HL-60 (cell line): ENCODE results near the gene DAPK1.

Source experiments
- DNase-seq, 2 experiments: peaks; one replicate each; pipeline ENCODE4 v3.0.0-alpha.2; 2010 to 2020; ENCODE audit warnings: low read depth in 1 of 2, low spot score in 1 of 2
- H3K27ac ChIP-seq: fragments of 250-450 bp; sonication (Bioruptor Pico); replicated peaks from 2 replicates; pipeline ENCODE4 v1.5.1; 2020; ENCODE audit warnings: mild to moderate bottlenecking, moderate library complexity
- H3K27me3 ChIP-seq: fragments of 250-450 bp; sonication (Bioruptor Pico); 2 replicates; pipeline ENCODE4 v1.5.1; 2021; ENCODE audit warnings: mild to moderate bottlenecking, moderate library complexity; ENCODE audit not compliant: insufficient read depth, poor library complexity, severe bottlenecking
- H3K4me3 ChIP-seq: replicated peaks from 2 replicates; pipeline ENCODE4 v1.5.1; 2011; ENCODE audit warnings: mild to moderate bottlenecking, control low read depth, low read length; ENCODE audit not compliant: insufficient read depth
- GABPA ChIP-seq: IDR thresholded peaks from 2 replicates; pipeline ENCODE4 v1.6.1; 2012; ENCODE audit warnings: low read depth
- POLR2AphosphoS5 ChIP-seq: IDR thresholded peaks from 2 replicates; pipeline ENCODE4 v1.6.1; 2012; ENCODE audit warnings: low read depth
- SPI1 ChIP-seq: IDR thresholded peaks from 2 replicates; pipeline ENCODE4 v1.6.1; 2012; ENCODE audit warnings: low read depth, mild to moderate bottlenecking, borderline replicate concordance
- TF ChIP-seq, protein P1 (sequence below): IDR thresholded peaks from one replicate; pipeline ENCODE4 v1.5.1; 2011; ENCODE audit warnings: low read length, control low read depth, inconsistent platforms; ENCODE audit not compliant: insufficient read depth
- TF ChIP-seq, protein P2 (sequence below): IDR thresholded peaks from 2 replicates; pipeline ENCODE4 v1.6.1; 2012; ENCODE audit warnings: low read depth; ENCODE audit not compliant: insufficient replicate concordance

The DAPK1 gene

DNA sequence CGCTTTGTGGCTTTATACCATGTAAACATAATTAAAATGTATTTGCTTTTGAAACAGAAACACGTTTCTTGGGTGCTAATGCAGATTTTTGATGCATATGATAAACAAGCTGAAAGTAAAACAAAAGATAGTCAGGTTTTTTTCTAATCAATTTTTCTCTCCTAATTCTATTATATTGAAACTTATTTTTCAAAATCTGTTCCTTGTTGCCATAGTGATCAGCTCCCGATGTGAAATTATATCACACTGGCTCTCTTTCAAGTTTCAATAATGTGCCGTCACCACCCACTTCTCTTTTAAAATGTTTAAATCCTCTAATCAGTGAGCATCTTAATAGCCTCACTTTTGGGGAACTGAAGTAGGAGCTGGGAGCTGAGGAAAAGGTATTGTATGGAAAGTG is 36.4 kb upstream of the DAPK1 start:
- no peak for DNase-seq
- Histone ChIP-seq H3K27me3 (no peaks in the 10 kb centered on the region), H3K27ac (no peak overlapping the region), H3K4me3 (no peak overlapping the region)
- TF ChIP-seq POLR2AphosphoS5 (no peak), SPI1 (no peak), GABPA (no peak)
- TF ChIP-seq, protein P1, sequence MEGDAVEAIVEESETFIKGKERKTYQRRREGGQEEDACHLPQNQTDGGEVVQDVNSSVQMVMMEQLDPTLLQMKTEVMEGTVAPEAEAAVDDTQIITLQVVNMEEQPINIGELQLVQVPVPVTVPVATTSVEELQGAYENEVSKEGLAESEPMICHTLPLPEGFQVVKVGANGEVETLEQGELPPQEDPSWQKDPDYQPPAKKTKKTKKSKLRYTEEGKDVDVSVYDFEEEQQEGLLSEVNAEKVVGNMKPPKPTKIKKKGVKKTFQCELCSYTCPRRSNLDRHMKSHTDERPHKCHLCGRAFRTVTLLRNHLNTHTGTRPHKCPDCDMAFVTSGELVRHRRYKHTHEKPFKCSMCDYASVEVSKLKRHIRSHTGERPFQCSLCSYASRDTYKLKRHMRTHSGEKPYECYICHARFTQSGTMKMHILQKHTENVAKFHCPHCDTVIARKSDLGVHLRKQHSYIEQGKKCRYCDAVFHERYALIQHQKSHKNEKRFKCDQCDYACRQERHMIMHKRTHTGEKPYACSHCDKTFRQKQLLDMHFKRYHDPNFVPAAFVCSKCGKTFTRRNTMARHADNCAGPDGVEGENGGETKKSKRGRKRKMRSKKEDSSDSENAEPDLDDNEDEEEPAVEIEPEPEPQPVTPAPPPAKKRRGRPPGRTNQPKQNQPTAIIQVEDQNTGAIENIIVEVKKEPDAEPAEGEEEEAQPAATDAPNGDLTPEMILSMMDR = no peak
- TF ChIP-seq, protein P2, sequence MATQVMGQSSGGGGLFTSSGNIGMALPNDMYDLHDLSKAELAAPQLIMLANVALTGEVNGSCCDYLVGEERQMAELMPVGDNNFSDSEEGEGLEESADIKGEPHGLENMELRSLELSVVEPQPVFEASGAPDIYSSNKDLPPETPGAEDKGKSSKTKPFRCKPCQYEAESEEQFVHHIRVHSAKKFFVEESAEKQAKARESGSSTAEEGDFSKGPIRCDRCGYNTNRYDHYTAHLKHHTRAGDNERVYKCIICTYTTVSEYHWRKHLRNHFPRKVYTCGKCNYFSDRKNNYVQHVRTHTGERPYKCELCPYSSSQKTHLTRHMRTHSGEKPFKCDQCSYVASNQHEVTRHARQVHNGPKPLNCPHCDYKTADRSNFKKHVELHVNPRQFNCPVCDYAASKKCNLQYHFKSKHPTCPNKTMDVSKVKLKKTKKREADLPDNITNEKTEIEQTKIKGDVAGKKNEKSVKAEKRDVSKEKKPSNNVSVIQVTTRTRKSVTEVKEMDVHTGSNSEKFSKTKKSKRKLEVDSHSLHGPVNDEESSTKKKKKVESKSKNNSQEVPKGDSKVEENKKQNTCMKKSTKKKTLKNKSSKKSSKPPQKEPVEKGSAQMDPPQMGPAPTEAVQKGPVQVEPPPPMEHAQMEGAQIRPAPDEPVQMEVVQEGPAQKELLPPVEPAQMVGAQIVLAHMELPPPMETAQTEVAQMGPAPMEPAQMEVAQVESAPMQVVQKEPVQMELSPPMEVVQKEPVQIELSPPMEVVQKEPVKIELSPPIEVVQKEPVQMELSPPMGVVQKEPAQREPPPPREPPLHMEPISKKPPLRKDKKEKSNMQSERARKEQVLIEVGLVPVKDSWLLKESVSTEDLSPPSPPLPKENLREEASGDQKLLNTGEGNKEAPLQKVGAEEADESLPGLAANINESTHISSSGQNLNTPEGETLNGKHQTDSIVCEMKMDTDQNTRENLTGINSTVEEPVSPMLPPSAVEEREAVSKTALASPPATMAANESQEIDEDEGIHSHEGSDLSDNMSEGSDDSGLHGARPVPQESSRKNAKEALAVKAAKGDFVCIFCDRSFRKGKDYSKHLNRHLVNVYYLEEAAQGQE = no peak

DNA sequence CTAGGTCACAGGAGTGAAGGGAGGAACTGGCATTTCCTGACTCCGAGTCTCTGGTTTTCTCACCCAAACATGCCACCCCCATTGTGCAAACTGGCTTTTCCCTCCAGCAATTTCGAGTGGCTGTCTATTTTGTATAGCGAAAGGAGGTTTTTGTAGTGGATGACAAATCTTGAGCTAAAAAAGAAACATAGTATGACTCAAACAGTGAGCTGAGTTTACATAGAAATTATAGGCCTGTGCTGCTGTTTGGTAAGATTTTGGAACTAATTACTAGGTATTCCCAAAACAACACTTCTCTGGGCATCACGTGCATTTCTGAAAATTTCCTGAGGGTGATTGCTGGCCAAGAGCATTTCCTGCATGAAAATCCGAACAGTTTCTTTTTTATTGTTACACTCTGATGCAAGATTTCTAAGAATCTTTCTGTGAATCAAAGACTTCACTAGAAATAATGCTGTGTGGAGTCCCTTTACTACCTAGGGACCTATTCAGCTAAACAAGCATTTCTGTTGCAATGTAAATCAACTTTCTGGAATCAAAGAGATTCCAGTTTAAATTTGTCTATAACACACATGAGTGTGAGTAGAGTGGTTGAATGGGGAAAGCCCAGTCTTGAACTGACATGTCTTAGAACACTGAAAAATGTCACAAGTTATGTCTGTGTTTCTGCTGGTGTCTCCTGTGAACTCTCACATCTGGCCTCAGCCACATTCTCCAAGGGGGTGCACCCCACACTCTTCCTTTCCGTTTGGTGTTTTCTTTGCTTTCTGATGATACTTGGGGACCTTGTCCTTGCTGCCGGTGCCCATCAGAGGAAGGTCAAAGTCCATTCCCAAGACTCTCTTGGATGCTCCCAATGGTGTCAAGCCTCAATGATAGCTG is 33.3 kb upstream of the DAPK1 start:
- Histone ChIP-seq H3K27ac (no peak overlapping the region), H3K27me3 (no peaks in the 10 kb centered on the region), H3K4me3 (no peak overlapping the region)
- TF ChIP-seq, protein P2 = no peak
- TF ChIP-seq SPI1 (no peak), GABPA (no peak), POLR2AphosphoS5 (no peak)
- TF ChIP-seq, protein P1 = no peak
- no peak for DNase-seq

DNA sequence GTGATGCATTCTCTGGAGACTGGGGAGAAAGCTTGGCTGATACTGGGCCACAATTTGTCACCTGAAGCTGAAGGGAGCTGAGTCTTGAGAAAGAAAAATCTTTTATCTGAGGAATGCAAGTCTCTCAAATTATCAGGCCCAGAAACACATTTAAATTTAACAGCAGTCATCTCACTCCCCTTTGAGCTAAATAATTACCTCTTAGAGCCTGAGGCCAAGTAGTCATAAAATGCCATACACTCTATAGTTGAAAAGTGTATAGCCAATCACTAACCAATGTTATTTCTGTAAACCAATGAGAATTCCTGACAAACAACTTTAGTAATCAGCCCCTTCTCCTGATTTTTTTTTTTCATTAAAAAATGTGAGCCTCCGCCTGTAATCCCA is 32.7 kb upstream of the DAPK1 start:
- no peak for DNase-seq
- H3K27ac ChIP-seq = no peak overlapping the region
- H3K4me3 ChIP-seq = no peak overlapping the region
- TF ChIP-seq, protein P1 = no peak
- TF ChIP-seq GABPA (no peak), SPI1 (no peak), POLR2AphosphoS5 (no peak)
- TF ChIP-seq, protein P2 = no peak
- H3K27me3 ChIP-seq = no peaks in the 10 kb centered on the region
